GM10248 (cell line): ENCODE measurements around the gene WWP2.

Experiments
- CTCF ChIA-PET: fragments of 300-600 bp; sonication (Branson Sonifier 250); formaldehyde crosslinking; extraction: SDS; loops from one replicate; lab custom pipeline; 2021; ENCODE audit warnings: antibody characterized with exemption; lab: Yijun Ruan, JAX
- POLR2A ChIA-PET: fragments of 350-650 bp; sonication (Branson Sonifier 250); formaldehyde crosslinking; extraction: SDS; loops from one replicate; lab custom pipeline; 2020; ENCODE audit warnings: antibody characterized with exemption; lab: Yijun Ruan, JAX
- DNase-seq: peaks from one replicate; pipeline ENCODE4 v3.0.0; 2012; ENCODE audit errors: extremely low spot score
- CTCF ChIP-seq: IDR thresholded peaks from 2 replicates; pipeline ENCODE4 v1.5.1; 2012; ENCODE audit warnings: mild to moderate bottlenecking, low read depth; ENCODE audit errors: extremely low read depth, missing control alignments, control extremely low read depth

Gene WWP2

GRCh38 chr16:69909043-69909442, 146.9 kb downstream of the WWP2 start:
- no peak for DNase-seq
- ChIA-PET CTCF (interaction anchor here (1.3 to 2.5 kb wide), 2 partner anchors 19 to 21 kb away, joined by 4 to 14 read pairs; no protein-coding TSS in a partner anchor), POLR2A (no interaction called here)
- TF ChIP-seq CTCF: no peak

- ChIA-PET POLR2A (no interaction called here), CTCF (interaction anchor here (2.5 kb wide), 1 partner anchor 21 kb away, joined by 14 read pairs; no protein-coding TSS in a partner anchor)
- DNase-seq: no peak
- TF ChIP-seq CTCF: no peak
Measured at GRCh38 chr16:69909760-69910159, 147.6 kb downstream of the WWP2 start.

- no peak for TF ChIP-seq CTCF
- POLR2A ChIA-PET: no interaction called here
- CTCF ChIA-PET: interaction anchor here (2.5 kb wide), 1 partner anchor 19 kb away, joined by 14 read pairs; no protein-coding TSS in a partner anchor
- no peak for DNase-seq
Measured at GRCh38 chr16:69910964-69911363, 148.8 kb downstream of the WWP2 start.

- ChIA-PET POLR2A (no interaction called here), CTCF (interaction anchor here (5.0 kb wide), 1 partner anchor 13 kb away, joined by 26 read pairs; no protein-coding TSS in a partner anchor)
- TF ChIP-seq CTCF: no peak
- DNase-seq: no peak
Measured at GRCh38 chr16:69916462-69916861, 154.3 kb downstream of the WWP2 start.

- DNase-seq: no peak
- TF ChIP-seq CTCF: no peak
- ChIA-PET POLR2A (no interaction called here), CTCF (interaction anchor here (5.0 kb wide), 1 partner anchor 12 kb away, joined by 26 read pairs; no protein-coding TSS in a partner anchor)
Measured at GRCh38 chr16:69917311-69917710, 155.2 kb downstream of the WWP2 start.

GRCh38 chr16:69917739-69918138, 155.6 kb downstream of the WWP2 start:
- ChIA-PET POLR2A (no interaction called here), CTCF (interaction anchor here (5.0 kb wide), 1 partner anchor 12 kb away, joined by 26 read pairs; no protein-coding TSS in a partner anchor)
- no peak for DNase-seq
- TF ChIP-seq CTCF: no peak

GRCh38 chr16:69918241-69918640, 156.1 kb downstream of the WWP2 start:
- DNase-seq: no peak
- ChIA-PET CTCF (interaction anchor here (1.1 to 5.0 kb wide), 2 partner anchors 8 to 12 kb away, joined by 4 to 26 read pairs; no protein-coding TSS in a partner anchor), POLR2A (no interaction called here)
- TF ChIP-seq CTCF: no peak
